GM18907 (cell line): ENCODE measurements around the gene STAM.

Source experiments
- ATAC-seq: cut with Tn5 transposase; IDR thresholded peaks from one replicate; pipeline ENCODE4 v1.9.1; 2021; ENCODE audit warnings: mild to moderate bottlenecking, moderate library complexity; ENCODE audit not compliant: unreplicated experiment

STAM gene

GRCh38 chr10:17673471-17674061, 29.6 kb downstream of the STAM start:
- no peak for ATAC-seq

GRCh38 chr10:17674566-17674965, 30.6 kb downstream of the STAM start:
- no peak for ATAC-seq

- ATAC-seq = no peak
Observed at GRCh38 chr10:17675638-17676037, 31.7 kb downstream of the STAM start.

- ATAC-seq = no peak
Observed at GRCh38 chr10:17676919-17677318, 33.0 kb downstream of the STAM start.

- no peak for ATAC-seq
Observed at GRCh38 chr10:17682236-17682946, 38.4 kb downstream of the STAM start.

GRCh38 chr10:17683541-17683940, 39.6 kb downstream of the STAM start:
- ATAC-seq = no peak

- ATAC-seq = peak; percentile 58
Observed at GRCh38 chr10:17684537-17684936, 40.6 kb downstream of the STAM start.

- peak; percentile 76 for ATAC-seq
Observed at GRCh38 chr10:17685233-17685840, 41.4 kb downstream of the STAM start.

- ATAC-seq = no peak
Observed at GRCh38 chr10:17687117-17687831, 43.3 kb downstream of the STAM start.

- no peak for ATAC-seq
Observed at GRCh38 chr10:17689137-17689536, 45.2 kb downstream of the STAM start.

- ATAC-seq = no peak
Observed at GRCh38 chr10:17693009-17693408, 49.1 kb downstream of the STAM start.

- no peak for ATAC-seq
Observed at GRCh38 chr10:17698696-17699095, 54.7 kb downstream of the STAM start.

GRCh38 chr10:17701301-17701700, 57.4 kb downstream of the STAM start:
- ATAC-seq = no peak

- ATAC-seq = no peak
Observed at GRCh38 chr10:17703706-17704105, 59.8 kb downstream of the STAM start.

- ATAC-seq = no peak
Observed at GRCh38 chr10:17708821-17709220, 64.9 kb downstream of the STAM start.

GRCh38 chr10:17709492-17709891, 65.5 kb downstream of the STAM start:
- no peak for ATAC-seq

- ATAC-seq = no peak
Observed at GRCh38 chr10:17710181-17710580, 66.2 kb downstream of the STAM start.

GRCh38 chr10:17712053-17712452, 68.1 kb downstream of the STAM start:
- no peak for ATAC-seq

GRCh38 chr10:17712717-17713471, 68.9 kb downstream of the STAM start:
- ATAC-seq = no peak

- ATAC-seq = no peak
Observed at GRCh38 chr10:17713758-17714157, 69.8 kb downstream of the STAM start.

- no peak for ATAC-seq
Observed at GRCh38 chr10:17716161-17716560, 72.2 kb downstream of the STAM start.
